ENCODE measurements around the gene BFAR. TPM values are rescaled to one million over a fixed set of nuclear protein-coding genes. Genes with fewer than 3 reads are reported as not detected.

The BFAR gene
- total and polyA plus RNA-seq, 10 of the 15 experiments (the other 5 are each of a cell fraction or from before 2014, with no cell fraction given): 34.6 to 62.0 (median 43.4) TPM

DNA sequence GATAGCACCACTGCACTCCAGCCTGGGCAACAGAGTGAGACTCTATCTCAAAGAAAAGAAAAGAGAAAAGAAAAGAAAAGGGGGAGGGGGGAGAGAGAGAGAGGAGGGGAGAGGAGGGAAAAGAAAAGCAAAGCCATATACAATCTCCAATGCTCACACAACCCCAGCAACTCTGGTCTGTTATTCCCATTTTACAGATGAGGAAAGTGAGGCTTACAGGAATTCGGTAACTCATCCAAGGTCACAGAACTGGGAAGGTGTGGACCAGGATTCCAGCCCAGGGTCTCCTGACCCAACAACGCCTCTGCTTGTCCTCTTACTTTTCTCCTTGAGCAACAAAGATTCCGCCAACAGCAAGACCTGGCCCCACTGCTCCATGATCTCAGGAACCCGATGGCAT is 48.4 kb downstream of the BFAR start (continued):
- TF ChIP-seq ZNF592 (IDR thresholded peaks at IDR 0.05) (no peak), RBBP5 (conservative IDR thresholded peaks at IDR 0.05) (no peak), ZBTB33 (IDR thresholded peaks at IDR 0.05) (no peak)

DNA sequence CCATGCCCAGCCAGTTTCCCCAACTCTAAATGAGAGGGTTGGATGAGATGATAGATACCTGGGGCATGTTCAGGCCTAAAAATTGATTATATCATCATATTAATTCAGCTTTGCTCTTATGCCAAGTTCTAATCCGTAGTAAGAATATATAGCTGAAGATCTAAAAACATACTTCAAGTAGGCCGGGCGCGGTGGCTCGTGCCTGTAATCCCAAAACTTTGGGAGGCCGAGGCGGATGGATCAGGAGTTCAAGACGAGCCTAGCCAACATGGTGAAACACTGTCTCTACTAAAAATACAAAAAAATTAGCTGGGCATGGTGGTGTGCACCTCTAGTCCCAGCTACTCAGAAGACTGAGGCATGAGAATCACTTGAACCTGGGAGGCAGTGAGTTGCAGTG is 49.4 kb downstream of the BFAR start:
- 83% methylated on average over 8 of the region's 8 CpGs for WGBS (ENCODE audit: insufficient coverage, insufficient replicate concordance, low lambda C conversion rate, missing lambda C conversion rate)
- TF ChIP-seq MXI1 (IDR thresholded peaks at IDR 0.05; ENCODE audit: low read depth, low read length): no peak
- no peak for TF ChIP-seq FOXM1 (IDR thresholded peaks at IDR 0.05; ENCODE audit: low read depth, low read length)
- TF ChIP-seq SIX5 (IDR thresholded peaks at IDR 0.05; ENCODE audit: low read depth, low read length, severe bottlenecking): no peak
- TF ChIP-seq BRCA1 (IDR thresholded peaks at IDR 0.05; ENCODE audit: low read depth, low read length): no peak
- no peak for TF ChIP-seq NRF1 (conservative IDR thresholded peaks at IDR 0.05; ENCODE audit: low read depth, low read length)
- no peak for TF ChIP-seq MTA2 (IDR thresholded peaks at IDR 0.05; ENCODE audit: low read depth)
- TF ChIP-seq, protein P1, sequence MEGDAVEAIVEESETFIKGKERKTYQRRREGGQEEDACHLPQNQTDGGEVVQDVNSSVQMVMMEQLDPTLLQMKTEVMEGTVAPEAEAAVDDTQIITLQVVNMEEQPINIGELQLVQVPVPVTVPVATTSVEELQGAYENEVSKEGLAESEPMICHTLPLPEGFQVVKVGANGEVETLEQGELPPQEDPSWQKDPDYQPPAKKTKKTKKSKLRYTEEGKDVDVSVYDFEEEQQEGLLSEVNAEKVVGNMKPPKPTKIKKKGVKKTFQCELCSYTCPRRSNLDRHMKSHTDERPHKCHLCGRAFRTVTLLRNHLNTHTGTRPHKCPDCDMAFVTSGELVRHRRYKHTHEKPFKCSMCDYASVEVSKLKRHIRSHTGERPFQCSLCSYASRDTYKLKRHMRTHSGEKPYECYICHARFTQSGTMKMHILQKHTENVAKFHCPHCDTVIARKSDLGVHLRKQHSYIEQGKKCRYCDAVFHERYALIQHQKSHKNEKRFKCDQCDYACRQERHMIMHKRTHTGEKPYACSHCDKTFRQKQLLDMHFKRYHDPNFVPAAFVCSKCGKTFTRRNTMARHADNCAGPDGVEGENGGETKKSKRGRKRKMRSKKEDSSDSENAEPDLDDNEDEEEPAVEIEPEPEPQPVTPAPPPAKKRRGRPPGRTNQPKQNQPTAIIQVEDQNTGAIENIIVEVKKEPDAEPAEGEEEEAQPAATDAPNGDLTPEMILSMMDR (IDR thresholded peaks at IDR 0.05 in 2 of 3, conservative IDR thresholded peaks at IDR 0.05 in 1 of 3; ENCODE audit: control insufficient read depth in 2 of 3, extremely low read depth in 1 of 3, insufficient read depth in 1 of 3, low read depth in 3 of 3, low read length in 3 of 3): no peak
- no peak for TF ChIP-seq NFIC (IDR thresholded peaks at IDR 0.05; ENCODE audit: low read depth, low read length)
- TF ChIP-seq RAD21 (IDR thresholded peaks at IDR 0.05; ENCODE audit: insufficient read depth, low read depth, low read length): no peak
- TF ChIP-seq STAT1 (conservative IDR thresholded peaks at IDR 0.05): no peak
- no peak for TF ChIP-seq TBL1XR1 (IDR thresholded peaks at IDR 0.05; ENCODE audit: low read depth, low read length)

More for the DNA sequence above, 49.4 kb downstream of the BFAR start:
- DNase-seq (ENCODE audit: low read depth, low spot score) (no peak), ATAC-seq (no peak), FAIRE-seq (no peak)
- ChIA-PET POLR2A (no interaction called here), CTCF (no interaction called here), RAD21 (ENCODE audit: unreplicated experiment) (interaction anchor here (1.4 kb wide), 1 partner anchor 25 kb away, joined by 4 read pairs; no protein-coding TSS in a partner anchor), SMC1A (ENCODE audit: uncharacterized antibody, unreplicated experiment) (interaction anchor here (1.2 to 1.4 kb wide), 2 partner anchors 9 to 95 kb away, joined by 3 read pairs; no protein-coding TSS in a partner anchor)
- in situ Hi-C loops (cut with MboI) (no loop called here), intact Hi-C loops (cut with micrococcal nuclease; ENCODE audit: unreplicated experiment) (no loop called here)
- BruUV-seq (replicated peaks): no TSS peak
- H4K20me1 ChIP-seq (ENCODE audit: control insufficient read depth, insufficient read depth): no peaks in the 10 kb centered on the region
- no peak overlapping the region for H3K4me3 ChIP-seq
- H3K79me2 ChIP-seq (ENCODE audit: control insufficient read depth, insufficient read depth, low read length): no peaks in the 10 kb centered on the region
- no peaks in the 10 kb centered on the region for H3K36me3 ChIP-seq (ENCODE audit: control insufficient read depth in 2 of 2, insufficient read depth in 2 of 2, low read length in 1 of 2)
- H2AFZ ChIP-seq (ENCODE audit: control insufficient read depth, low read depth, low read length): no peak overlapping the region
- H3K27me3 ChIP-seq (replicated peaks in 1 of 2; ENCODE audit: control insufficient read depth in 2 of 2, insufficient read depth in 2 of 2, low read length in 1 of 2): no peaks in the 10 kb centered on the region
- no peaks in the 10 kb centered on the region for H3K4me1 ChIP-seq (ENCODE audit: control insufficient read depth, insufficient read depth, low read length)
- H3K9ac ChIP-seq (ENCODE audit: control insufficient read depth, insufficient read depth, low read length): no peak overlapping the region
- H3K9me3 ChIP-seq (replicated peaks; ENCODE audit: control insufficient read depth, insufficient read depth, low read length): no peaks in the 10 kb centered on the region
- no peak overlapping the region for H3K27ac ChIP-seq (ENCODE audit: control insufficient read depth, insufficient read depth)
- no peak overlapping the region for H3K4me2 ChIP-seq (ENCODE audit: control insufficient read depth, insufficient read depth)

Data from GM12878 (cell line).